ENCODE measurements around the gene BCL6. TPM values are rescaled to one million over a fixed set of nuclear protein-coding genes. Genes with fewer than 3 reads are reported as not detected.
A peak's percentile ranks its signal among the peaks of the same experiment; 100 is the strongest.

BCL6 gene
- total and polyA plus RNA-seq, 9 of the 15 experiments (the other 6 are each of a cell fraction or from before 2014, with no cell fraction given): 0.08 to 3.5 (median 1.6) TPM

DNA sequence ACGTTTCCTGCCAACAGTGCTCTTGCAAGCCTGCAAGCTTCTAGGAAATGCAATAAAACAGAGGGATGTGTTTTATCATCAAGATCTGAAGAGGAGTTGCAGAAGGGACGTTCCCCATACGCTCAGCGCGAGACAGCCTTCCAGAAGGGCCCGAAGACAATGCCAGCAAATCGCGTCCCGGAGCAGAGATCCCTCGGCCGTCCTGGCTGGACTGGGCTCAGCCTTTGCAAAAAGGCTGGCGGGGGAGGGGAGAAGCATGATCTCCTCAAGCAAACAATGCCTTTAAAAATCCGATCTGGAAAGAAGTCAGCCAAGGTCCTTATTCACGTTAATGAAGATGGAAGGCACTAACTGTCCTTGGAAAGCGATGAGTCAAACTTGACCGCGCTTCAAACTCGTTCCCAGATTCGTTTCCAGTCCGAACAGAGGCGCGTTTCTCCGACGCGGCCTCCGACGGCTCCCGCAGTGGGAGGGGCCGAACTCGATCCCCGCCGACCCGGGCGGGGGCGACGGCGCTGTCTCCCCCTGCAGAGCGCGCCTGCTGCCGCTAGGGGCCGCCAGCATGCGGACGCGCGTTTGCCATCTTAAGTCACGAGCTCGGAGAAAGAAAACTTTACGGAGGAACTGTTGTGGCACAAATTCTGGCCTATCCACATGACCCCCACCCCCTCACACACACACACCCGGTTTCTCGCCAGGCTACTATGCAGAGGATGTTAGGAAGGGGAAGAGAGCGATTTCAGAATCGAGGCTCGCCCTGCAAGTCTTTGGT, 5.5 kb downstream of the BCL6 start (continued):
- TF ChIP-seq, protein P1, sequence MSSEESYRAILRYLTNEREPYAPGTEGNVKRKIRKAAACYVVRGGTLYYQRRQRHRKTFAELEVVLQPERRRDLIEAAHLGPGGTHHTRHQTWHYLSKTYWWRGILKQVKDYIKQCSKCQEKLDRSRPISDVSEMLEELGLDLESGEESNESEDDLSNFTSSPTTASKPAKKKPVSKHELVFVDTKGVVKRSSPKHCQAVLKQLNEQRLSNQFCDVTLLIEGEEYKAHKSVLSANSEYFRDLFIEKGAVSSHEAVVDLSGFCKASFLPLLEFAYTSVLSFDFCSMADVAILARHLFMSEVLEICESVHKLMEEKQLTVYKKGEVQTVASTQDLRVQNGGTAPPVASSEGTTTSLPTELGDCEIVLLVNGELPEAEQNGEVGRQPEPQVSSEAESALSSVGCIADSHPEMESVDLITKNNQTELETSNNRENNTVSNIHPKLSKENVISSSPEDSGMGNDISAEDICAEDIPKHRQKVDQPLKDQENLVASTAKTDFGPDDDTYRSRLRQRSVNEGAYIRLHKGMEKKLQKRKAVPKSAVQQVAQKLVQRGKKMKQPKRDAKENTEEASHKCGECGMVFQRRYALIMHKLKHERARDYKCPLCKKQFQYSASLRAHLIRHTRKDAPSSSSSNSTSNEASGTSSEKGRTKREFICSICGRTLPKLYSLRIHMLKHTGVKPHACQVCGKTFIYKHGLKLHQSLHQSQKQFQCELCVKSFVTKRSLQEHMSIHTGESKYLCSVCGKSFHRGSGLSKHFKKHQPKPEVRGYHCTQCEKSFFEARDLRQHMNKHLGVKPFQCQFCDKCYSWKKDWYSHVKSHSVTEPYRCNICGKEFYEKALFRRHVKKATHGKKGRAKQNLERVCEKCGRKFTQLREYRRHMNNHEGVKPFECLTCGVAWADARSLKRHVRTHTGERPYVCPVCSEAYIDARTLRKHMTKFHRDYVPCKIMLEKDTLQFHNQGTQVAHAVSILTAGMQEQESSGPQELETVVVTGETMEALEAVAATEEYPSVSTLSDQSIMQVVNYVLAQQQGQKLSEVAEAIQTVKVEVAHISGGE (CRISPR knock-in tag; IDR thresholded peaks at IDR 0.05): peak in 1 of 3 experiments; percentile 55; a peak in 1 of 6 replicates
- TF ChIP-seq SPI1 (IDR thresholded peaks at IDR 0.05; ENCODE audit: borderline replicate concordance, low read depth, low read length): no peak
- TF ChIP-seq ZBTB7A (IDR thresholded peaks at IDR 0.05; ENCODE audit: borderline replicate concordance, control insufficient read depth, low read depth, low read length): peak; percentile 90
- TF ChIP-seq, protein P2, sequence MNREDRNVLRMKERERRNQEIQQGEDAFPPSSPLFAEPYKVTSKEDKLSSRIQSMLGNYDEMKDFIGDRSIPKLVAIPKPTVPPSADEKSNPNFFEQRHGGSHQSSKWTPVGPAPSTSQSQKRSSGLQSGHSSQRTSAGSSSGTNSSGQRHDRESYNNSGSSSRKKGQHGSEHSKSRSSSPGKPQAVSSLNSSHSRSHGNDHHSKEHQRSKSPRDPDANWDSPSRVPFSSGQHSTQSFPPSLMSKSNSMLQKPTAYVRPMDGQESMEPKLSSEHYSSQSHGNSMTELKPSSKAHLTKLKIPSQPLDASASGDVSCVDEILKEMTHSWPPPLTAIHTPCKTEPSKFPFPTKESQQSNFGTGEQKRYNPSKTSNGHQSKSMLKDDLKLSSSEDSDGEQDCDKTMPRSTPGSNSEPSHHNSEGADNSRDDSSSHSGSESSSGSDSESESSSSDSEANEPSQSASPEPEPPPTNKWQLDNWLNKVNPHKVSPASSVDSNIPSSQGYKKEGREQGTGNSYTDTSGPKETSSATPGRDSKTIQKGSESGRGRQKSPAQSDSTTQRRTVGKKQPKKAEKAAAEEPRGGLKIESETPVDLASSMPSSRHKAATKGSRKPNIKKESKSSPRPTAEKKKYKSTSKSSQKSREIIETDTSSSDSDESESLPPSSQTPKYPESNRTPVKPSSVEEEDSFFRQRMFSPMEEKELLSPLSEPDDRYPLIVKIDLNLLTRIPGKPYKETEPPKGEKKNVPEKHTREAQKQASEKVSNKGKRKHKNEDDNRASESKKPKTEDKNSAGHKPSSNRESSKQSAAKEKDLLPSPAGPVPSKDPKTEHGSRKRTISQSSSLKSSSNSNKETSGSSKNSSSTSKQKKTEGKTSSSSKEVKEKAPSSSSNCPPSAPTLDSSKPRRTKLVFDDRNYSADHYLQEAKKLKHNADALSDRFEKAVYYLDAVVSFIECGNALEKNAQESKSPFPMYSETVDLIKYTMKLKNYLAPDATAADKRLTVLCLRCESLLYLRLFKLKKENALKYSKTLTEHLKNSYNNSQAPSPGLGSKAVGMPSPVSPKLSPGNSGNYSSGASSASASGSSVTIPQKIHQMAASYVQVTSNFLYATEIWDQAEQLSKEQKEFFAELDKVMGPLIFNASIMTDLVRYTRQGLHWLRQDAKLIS (CRISPR knock-in tag; IDR thresholded peaks at IDR 0.05): no peak
- TF ChIP-seq, protein P3, sequence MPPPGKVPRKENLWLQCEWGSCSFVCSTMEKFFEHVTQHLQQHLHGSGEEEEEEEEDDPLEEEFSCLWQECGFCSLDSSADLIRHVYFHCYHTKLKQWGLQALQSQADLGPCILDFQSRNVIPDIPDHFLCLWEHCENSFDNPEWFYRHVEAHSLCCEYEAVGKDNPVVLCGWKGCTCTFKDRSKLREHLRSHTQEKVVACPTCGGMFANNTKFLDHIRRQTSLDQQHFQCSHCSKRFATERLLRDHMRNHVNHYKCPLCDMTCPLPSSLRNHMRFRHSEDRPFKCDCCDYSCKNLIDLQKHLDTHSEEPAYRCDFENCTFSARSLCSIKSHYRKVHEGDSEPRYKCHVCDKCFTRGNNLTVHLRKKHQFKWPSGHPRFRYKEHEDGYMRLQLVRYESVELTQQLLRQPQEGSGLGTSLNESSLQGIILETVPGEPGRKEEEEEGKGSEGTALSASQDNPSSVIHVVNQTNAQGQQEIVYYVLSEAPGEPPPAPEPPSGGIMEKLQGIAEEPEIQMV (tag; conservative IDR thresholded peaks at IDR 0.05; ENCODE audit: low read depth): peak; percentile 77
- peak; percentile 72 for TF ChIP-seq TOE1 (IDR thresholded peaks at IDR 0.05; ENCODE audit: borderline replicate concordance)
- TF ChIP-seq TOE1 (CRISPR knock-in tag; IDR thresholded peaks at IDR 0.05; ENCODE audit: borderline replicate concordance, low read depth): no peak
- TF ChIP-seq, protein P4, sequence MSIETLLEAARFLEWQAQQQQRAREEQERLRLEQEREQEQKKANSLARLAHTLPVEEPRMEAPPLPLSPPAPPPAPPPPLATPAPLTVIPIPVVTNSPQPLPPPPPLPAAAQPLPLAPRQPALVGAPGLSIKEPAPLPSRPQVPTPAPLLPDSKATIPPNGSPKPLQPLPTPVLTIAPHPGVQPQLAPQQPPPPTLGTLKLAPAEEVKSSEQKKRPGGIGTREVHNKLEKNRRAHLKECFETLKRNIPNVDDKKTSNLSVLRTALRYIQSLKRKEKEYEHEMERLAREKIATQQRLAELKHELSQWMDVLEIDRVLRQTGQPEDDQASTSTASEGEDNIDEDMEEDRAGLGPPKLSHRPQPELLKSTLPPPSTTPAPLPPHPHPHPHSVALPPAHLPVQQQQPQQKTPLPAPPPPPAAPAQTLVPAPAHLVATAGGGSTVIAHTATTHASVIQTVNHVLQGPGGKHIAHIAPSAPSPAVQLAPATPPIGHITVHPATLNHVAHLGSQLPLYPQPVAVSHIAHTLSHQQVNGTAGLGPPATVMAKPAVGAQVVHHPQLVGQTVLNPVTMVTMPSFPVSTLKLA (conservative IDR thresholded peaks at IDR 0.05): peak in 1 of 2 experiments; percentile 47; a peak in 1 of 4 replicates
- TF ChIP-seq, protein P5, sequence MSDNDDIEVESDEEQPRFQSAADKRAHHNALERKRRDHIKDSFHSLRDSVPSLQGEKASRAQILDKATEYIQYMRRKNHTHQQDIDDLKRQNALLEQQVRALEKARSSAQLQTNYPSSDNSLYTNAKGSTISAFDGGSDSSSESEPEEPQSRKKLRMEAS (CRISPR knock-in tag; IDR thresholded peaks at IDR 0.05): peak; percentile 83
- TF ChIP-seq NR2C2 (CRISPR knock-in tag; IDR thresholded peaks at IDR 0.05): no peak
- peak; percentile 50; the same call in 1 of the 2 replicates for TF ChIP-seq NR2C2 (tag; IDR thresholded peaks at IDR 0.05)
- 0 out of 2 replicates have a peak, but pooled peaks have one; percentile 10 for TF ChIP-seq ZNF583 (CRISPR knock-in tag; IDR thresholded peaks at IDR 0.05)
- peak; percentile 82; the same call in 1 of the 2 replicates for TF ChIP-seq KDM2B (CRISPR knock-in tag; IDR thresholded peaks at IDR 0.05)
